ENCODE measurements around the gene CFAP77. TPM values are rescaled to one million over a fixed set of nuclear protein-coding genes. Genes with fewer than 3 reads are reported as not detected.

CFAP77 gene
- total RNA-seq, 2 donors from 2014 or later: 2.4 TPM; not detected in 1

GRCh38 chr9:132430998-132431397 is 21.0 kb downstream of the CFAP77 start:
- no peak for DNase-seq (ENCODE audit: low spot score)
- peaks cover 11% of the 10 kb centered on the region for H3K27me3 ChIP-seq (replicated peaks; ENCODE audit: insufficient read depth)
- TF ChIP-seq CTCF (IDR thresholded peaks at IDR 0.05): no peak
- TF ChIP-seq POLR2AphosphoS5 (IDR thresholded peaks at IDR 0.05): no peak
- no peak for TF ChIP-seq POLR2A (IDR thresholded peaks at IDR 0.05)
- no peak overlapping the region for H3K27ac ChIP-seq
- intact Hi-C loops (cut with DNase I): no loop called here
- WGBS: 68% methylated on average over 1 of the region's 1 CpG
- H3K4me3 ChIP-seq: no peak overlapping the region
- H3K36me3 ChIP-seq: no peaks in the 10 kb centered on the region
- H3K9me3 ChIP-seq: no peaks in the 10 kb centered on the region
- no peaks in the 10 kb centered on the region for H3K4me1 ChIP-seq (replicated peaks)

GRCh38 chr9:132434881-132435280 is 24.9 kb downstream of the CFAP77 start:
- no peak overlapping the region for H3K4me3 ChIP-seq
- WGBS: 48% methylated on average over 10 of the region's 10 CpGs
- H3K36me3 ChIP-seq: no peaks in the 10 kb centered on the region
- H3K4me1 ChIP-seq (replicated peaks): no peaks in the 10 kb centered on the region
- DNase-seq (ENCODE audit: low spot score): no peak
- H3K27ac ChIP-seq: no peak overlapping the region
- no peaks in the 10 kb centered on the region for H3K27me3 ChIP-seq (replicated peaks; ENCODE audit: insufficient read depth)
- H3K9me3 ChIP-seq: no peaks in the 10 kb centered on the region
- no peak for TF ChIP-seq POLR2AphosphoS5 (IDR thresholded peaks at IDR 0.05)
- TF ChIP-seq POLR2A (IDR thresholded peaks at IDR 0.05): no peak
- no peak for TF ChIP-seq CTCF (IDR thresholded peaks at IDR 0.05)
- intact Hi-C loops (cut with DNase I): no loop called here

GRCh38 chr9:132439153-132439552 is 29.1 kb downstream of the CFAP77 start:
- Histone ChIP-seq H3K27me3 (replicated peaks; ENCODE audit: insufficient read depth) (no peaks in the 10 kb centered on the region), H3K4me3 (no peak overlapping the region), H3K4me1 (replicated peaks) (no peaks in the 10 kb centered on the region), H3K9me3 (no peaks in the 10 kb centered on the region), H3K36me3 (no peaks in the 10 kb centered on the region), H3K27ac (no peak overlapping the region)
- WGBS: 84% methylated on average over 4 of the region's 4 CpGs
- intact Hi-C loops (cut with DNase I): no loop called here
- TF ChIP-seq CTCF (IDR thresholded peaks at IDR 0.05) (no peak), POLR2A (IDR thresholded peaks at IDR 0.05) (no peak), POLR2AphosphoS5 (IDR thresholded peaks at IDR 0.05) (no peak)
- DNase-seq (ENCODE audit: low spot score): no peak

- no peak for TF ChIP-seq CTCF (IDR thresholded peaks at IDR 0.05)
- TF ChIP-seq POLR2A (IDR thresholded peaks at IDR 0.05): no peak
- TF ChIP-seq POLR2AphosphoS5 (IDR thresholded peaks at IDR 0.05): no peak
- WGBS: 80% methylated on average over 6 of the region's 6 CpGs
- intact Hi-C loops (cut with DNase I): no loop called here
- no peaks in the 10 kb centered on the region for H3K36me3 ChIP-seq
- H3K27ac ChIP-seq: no peak overlapping the region
- H3K27me3 ChIP-seq (replicated peaks; ENCODE audit: insufficient read depth): no peaks in the 10 kb centered on the region
- no peak for DNase-seq (ENCODE audit: low spot score)
- H3K4me1 ChIP-seq (replicated peaks): no peaks in the 10 kb centered on the region
- no peak overlapping the region for H3K4me3 ChIP-seq
- H3K9me3 ChIP-seq: no peaks in the 10 kb centered on the region
Measured at GRCh38 chr9:132440735-132441134, 30.7 kb downstream of the CFAP77 start.

- intact Hi-C loops (cut with DNase I): no loop called here
- no peak overlapping the region for H3K27ac ChIP-seq
- WGBS: 46% methylated on average over 10 of the region's 10 CpGs
- no peaks in the 10 kb centered on the region for H3K36me3 ChIP-seq
- no peak overlapping the region for H3K4me3 ChIP-seq
- DNase-seq (ENCODE audit: low spot score): no peak
- TF ChIP-seq POLR2A (IDR thresholded peaks at IDR 0.05) (no peak), POLR2AphosphoS5 (IDR thresholded peaks at IDR 0.05) (no peak), CTCF (IDR thresholded peaks at IDR 0.05) (no peak)
- no peaks in the 10 kb centered on the region for H3K4me1 ChIP-seq (replicated peaks)
- no peaks in the 10 kb centered on the region for H3K27me3 ChIP-seq (replicated peaks; ENCODE audit: insufficient read depth)
- no peaks in the 10 kb centered on the region for H3K9me3 ChIP-seq
Measured at GRCh38 chr9:132441404-132441803, 31.4 kb downstream of the CFAP77 start.

All from prostate gland (tissue), 2 donors.